ENCODE results near the gene RIN1. TPM values are rescaled to one million over a fixed set of nuclear protein-coding genes. Genes with fewer than 3 reads are reported as not detected.

The RIN1 gene
- total RNA-seq, 2 experiments from 2014 or later, result 1.5 to 1.6 TPM

DNA sequence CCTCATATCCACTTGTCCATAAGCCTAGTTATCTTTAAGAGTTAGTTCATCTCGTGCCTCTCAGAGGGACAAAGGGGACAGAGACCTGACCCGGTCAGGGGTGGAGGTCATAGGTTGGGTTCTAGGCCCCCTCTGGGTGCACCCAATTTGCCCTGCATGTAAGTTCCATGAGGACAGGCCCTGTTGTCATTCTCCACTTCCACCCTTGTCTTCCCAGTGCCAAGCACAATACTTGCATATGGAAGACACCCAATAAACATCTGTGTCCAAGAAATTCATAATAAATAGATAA, 46.0 kb downstream of the RIN1 start:
- H3K27me3 Mint-ChIP-seq, result peaks cover 25% of the 10 kb centered on the region

GRCh38 chr11:66289548-66290329, 46.5 kb downstream of the RIN1 start:
- peak; percentile 86 for DNase-seq
- H3K27me3 Mint-ChIP-seq, result peaks cover 25% of the 10 kb centered on the region
- peak overlapping the region; percentile 90 for H3K4me3 Mint-ChIP-seq
- peak overlapping the region; percentile 86 for H3K27ac Mint-ChIP-seq
- H3K36me3 Mint-ChIP-seq, result peaks cover 4% of the 10 kb centered on the region
- H3K4me1 Mint-ChIP-seq, result peaks cover 25% of the 10 kb centered on the region
- no peaks in the 10 kb centered on the region for H3K9me3 Mint-ChIP-seq

More for the DNA sequence above, 46.0 kb downstream of the RIN1 start:
- H3K4me3 Mint-ChIP-seq, result peak overlapping the region; percentile 90
- H3K27ac Mint-ChIP-seq, result no peak overlapping the region
- no peaks in the 10 kb centered on the region for H3K9me3 Mint-ChIP-seq
- peaks cover under 1% of the 10 kb centered on the region for H3K36me3 Mint-ChIP-seq
- H3K4me1 Mint-ChIP-seq, result peaks cover 25% of the 10 kb centered on the region
- DNase-seq, result no peak

DNA sequence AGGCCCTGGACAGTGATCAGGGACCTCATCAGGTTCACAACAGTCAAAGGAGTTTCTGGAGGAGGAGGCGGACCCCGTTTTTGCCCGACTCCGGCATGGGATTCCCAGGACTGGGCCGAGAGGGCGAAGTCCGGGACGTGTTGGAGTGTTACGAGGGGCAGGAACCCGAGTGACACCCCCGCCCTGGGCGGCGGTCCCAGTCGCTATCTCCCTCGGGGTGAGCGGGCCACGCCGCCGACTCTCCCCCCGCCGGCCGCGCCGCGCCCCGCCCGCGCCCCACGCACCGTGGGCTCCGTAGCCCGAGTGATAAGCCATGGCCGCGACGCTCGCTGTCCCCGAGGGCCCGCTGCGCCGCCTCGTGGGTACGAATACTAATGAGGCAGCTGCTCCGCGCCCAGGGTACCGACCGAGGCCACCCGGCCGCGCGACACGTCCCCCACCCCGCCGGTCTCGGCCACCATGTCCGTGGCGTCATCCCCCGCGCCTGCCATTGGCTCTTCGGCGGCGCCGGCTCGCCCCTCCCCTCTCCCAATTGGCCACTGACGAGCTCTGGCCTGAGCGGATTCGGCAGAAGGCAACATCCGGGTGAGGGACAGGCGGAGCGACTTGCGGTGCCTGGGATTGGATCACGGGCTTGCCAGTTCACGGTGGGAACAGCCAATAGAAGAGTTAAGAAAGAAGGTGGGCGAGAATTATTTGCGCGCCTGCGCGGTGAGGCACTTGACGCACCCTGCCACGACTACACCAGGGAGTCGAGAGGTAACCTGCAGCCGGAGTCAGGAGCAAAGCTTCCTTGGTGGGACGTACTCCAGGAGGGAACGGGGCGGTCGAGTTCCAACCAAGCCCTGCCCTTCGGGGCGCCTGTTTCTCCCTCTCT, 47.3 kb downstream of the RIN1 start, which contains the start of gene YIF1A:
YIF1A (minus strand) TSS at position 473 of the 877 bp plus-strand sequence; CDS start at position 315, 158 bp downstream.
- Mint-ChIP-seq H3K27me3 (peaks cover 22% of the 10 kb centered on the region), H3K4me1 (peaks cover 25% of the 10 kb centered on the region), H3K9me3 (no peaks in the 10 kb centered on the region), H3K4me3 (peak within 1 kb of the TSS; percentile 90), H3K36me3 (peaks cover 8% of the 10 kb centered on the region), H3K27ac (peak within 1 kb of the TSS; percentile 86)
- peak; percentile 99 for DNase-seq

GRCh38 chr11:66287889-66288670, 48.2 kb downstream of the RIN1 start:
- Mint-ChIP-seq H3K36me3 (peaks cover 8% of the 10 kb centered on the region), H3K9me3 (no peaks in the 10 kb centered on the region), H3K27me3 (peaks cover 16% of the 10 kb centered on the region), H3K4me3 (peak overlapping the region; percentile 90), H3K4me1 (peaks cover 28% of the 10 kb centered on the region), H3K27ac (peak overlapping the region; percentile 79)
- DNase-seq, result no peak

DNA sequence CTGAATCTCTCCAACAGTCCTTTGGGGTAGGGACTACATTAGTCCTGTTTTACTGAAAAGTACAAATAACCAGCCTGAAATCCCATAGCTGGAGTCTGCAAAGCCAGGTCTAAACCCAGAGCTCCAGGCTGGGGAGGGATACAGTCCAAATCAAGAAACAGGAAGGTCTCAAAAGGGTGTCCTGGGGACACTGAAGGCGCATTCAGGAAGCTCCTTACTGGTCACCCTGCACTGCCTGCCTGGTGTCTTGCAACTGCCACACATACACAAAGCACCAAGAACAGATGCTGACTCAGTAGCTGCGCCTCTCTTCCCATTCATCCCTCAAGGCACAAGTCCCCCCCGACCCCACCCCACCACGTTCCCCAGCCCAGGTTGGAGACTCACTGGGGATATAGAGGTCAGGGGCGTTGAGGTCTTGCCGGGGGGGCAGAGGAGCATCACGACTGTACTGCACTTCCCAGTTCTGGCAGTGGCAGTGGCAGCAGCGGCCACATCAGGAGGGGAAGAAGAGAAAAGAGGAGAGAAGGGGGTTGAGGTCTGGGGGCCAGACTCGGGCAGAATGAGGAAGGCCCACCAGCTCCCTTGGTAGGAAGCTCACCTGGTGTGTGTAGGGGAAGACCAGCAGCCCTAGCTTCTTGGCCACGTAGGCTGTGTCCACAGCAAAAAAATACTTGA, 48.9 kb downstream of the RIN1 start:
- H3K4me1 Mint-ChIP-seq, result peaks cover 29% of the 10 kb centered on the region
- H3K9me3 Mint-ChIP-seq, result no peaks in the 10 kb centered on the region
- H3K27ac Mint-ChIP-seq, result no peak overlapping the region
- H3K36me3 Mint-ChIP-seq, result peaks cover 8% of the 10 kb centered on the region
- no peak for DNase-seq
- H3K27me3 Mint-ChIP-seq, result peaks cover 9% of the 10 kb centered on the region
- peak overlapping the region; percentile 90 for H3K4me3 Mint-ChIP-seq

DNA sequence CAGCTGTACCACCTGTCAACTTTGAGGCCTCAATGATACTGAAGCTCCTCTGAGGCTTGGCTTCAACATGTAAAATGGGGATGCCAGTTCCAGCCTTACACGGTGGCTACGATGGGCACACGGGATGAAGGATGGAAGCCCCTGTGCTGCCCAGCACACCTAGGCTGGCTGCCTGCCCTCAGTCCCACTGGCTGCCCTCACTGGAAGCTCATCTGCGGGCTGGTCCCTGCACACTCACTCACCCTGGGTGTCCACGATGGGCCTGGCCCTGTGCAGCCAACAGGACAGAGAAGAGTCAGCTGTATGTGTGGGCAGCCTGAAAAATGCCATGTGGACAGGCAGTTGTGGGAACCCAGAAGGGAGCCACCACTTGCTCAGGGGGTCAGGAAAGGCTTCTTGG, 49.5 kb downstream of the RIN1 start:
- peaks cover 9% of the 10 kb centered on the region for H3K27me3 Mint-ChIP-seq
- H3K4me3 Mint-ChIP-seq, result peak overlapping the region; percentile 20
- no peak for DNase-seq
- no peak overlapping the region for H3K27ac Mint-ChIP-seq
- H3K4me1 Mint-ChIP-seq, result peaks cover 34% of the 10 kb centered on the region
- peaks cover 8% of the 10 kb centered on the region for H3K36me3 Mint-ChIP-seq
- H3K9me3 Mint-ChIP-seq, result no peaks in the 10 kb centered on the region

GRCh38 chr11:66285250-66285947, 50.8 kb downstream of the RIN1 start:
- no peak overlapping the region for H3K27ac Mint-ChIP-seq
- no peaks in the 10 kb centered on the region for H3K9me3 Mint-ChIP-seq
- no peak overlapping the region for H3K4me3 Mint-ChIP-seq
- peaks cover 34% of the 10 kb centered on the region for H3K4me1 Mint-ChIP-seq
- peaks cover 8% of the 10 kb centered on the region for H3K36me3 Mint-ChIP-seq
- no peaks in the 10 kb centered on the region for H3K27me3 Mint-ChIP-seq
- no peak for DNase-seq

DNA sequence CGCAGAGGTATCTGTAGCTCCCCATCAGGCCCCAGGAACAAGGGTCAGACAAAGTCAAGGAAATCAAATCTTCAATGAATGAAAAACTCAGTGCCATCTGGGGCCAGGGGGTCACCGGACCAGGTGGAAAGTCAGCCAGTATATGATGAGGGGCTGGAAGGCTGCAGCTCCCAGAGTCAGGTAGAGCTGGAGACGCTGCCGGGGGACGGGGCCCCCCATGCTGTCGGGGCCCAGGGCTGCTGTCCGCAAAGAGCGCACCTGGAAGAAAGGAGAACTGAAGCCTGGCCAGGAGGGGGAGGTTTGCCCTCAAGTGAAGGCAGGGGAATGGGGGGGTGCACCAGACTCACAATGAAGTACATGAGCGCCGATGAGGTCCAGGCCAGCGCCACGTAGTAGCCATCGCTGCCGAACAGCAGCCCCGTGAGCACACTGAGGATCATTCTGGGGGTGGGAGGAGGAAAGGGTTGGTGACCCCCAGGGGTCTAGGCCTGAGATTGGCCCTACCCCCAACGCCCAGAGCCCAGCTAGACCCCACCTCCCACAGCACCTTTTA, 51.6 kb downstream of the RIN1 start:
- peaks cover 8% of the 10 kb centered on the region for H3K36me3 Mint-ChIP-seq
- DNase-seq, result no peak
- peaks cover 26% of the 10 kb centered on the region for H3K4me1 Mint-ChIP-seq
- peaks cover 2% of the 10 kb centered on the region for H3K27me3 Mint-ChIP-seq
- H3K27ac Mint-ChIP-seq, result no peak overlapping the region
- H3K4me3 Mint-ChIP-seq, result no peak overlapping the region
- H3K9me3 Mint-ChIP-seq, result no peaks in the 10 kb centered on the region

DNA sequence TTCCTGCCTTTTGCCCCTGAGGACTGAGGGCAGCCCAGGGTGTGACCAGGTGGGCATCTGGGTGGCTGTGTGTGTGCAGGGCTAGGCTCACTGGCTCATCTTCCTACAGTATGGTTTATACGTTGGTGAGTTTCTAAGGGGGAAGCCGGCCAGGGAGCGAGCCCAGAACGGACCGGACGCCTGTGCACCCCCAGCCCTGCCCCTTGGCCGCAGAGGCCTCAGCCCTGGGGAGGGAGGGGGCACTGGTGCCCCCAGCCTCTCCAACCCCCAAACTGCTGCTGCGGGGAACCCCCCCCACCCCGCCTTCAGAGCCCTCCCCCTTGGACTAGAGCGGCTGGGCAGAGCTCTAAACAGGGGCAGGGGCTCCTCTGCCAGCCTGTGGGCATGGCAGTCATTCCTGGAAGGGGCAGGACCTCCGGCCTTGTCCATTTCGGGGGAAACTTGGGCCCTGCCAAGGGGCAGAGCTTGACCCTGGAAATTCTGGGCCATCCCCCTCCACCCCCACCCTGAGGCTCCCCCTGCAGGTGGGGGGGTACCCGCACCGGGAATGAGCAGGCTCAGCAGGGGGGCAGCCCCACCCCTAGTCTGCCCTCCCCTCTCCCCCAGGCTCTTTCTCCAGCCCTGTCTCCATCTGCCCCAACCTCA, 52.7 kb downstream of the RIN1 start:
- no peak for DNase-seq
- Mint-ChIP-seq H3K4me1 (peaks cover 32% of the 10 kb centered on the region), H3K27me3 (peaks cover 10% of the 10 kb centered on the region), H3K27ac (no peak overlapping the region), H3K4me3 (no peak overlapping the region), H3K9me3 (no peaks in the 10 kb centered on the region), H3K36me3 (peaks cover 8% of the 10 kb centered on the region)

DNA sequence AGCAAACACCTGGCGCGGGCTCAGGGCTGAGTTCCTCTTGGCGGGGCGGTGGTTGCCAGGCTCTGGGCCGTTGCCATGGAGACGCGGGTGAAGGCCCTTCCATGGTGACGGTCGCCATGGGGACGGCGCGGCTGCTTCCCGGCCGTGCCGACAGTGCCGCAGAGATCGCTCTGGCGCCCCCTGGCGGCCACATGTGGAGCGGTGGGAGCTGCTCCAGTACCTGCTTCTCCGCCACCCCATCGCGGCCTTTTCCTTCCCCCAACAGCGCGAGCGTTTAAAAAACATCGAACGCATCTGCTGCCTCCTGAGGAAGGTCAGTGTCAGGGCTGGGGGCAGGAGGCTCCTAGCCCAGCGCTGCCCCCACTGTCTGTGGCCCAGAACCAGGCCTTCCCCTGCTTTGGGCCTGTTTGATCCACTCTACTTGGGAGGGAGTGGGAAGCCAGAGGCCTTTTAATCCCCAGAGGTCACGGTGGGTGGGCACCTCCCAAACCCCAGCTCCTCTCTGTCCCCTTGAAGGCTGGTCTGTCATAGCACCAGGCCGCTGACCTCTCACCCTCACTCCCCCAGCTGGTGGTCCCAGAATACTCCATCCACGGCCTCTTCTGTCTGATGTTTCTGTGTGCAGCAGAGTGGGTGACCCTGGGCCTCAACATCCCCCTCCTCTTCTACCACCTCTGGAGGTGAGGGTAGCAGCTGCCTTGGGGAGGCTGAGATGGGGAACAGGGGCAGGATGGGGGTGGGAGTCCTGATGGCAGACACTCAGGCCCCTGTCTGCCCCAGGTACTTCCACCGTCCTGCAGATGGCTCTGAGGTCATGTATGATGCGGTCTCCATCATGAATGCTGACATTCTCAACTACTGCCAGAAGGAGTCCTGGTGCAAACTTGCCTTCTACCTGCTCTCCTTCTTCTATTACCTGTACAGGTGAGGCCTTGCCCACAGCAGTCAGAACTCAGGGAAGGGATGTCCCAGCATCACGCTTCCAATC, 53.5 kb downstream of the RIN1 start:
- Mint-ChIP-seq H3K27me3 (peaks cover 10% of the 10 kb centered on the region), H3K27ac (no peak overlapping the region), H3K4me3 (no peak overlapping the region), H3K4me1 (peaks cover 32% of the 10 kb centered on the region), H3K36me3 (peaks cover 8% of the 10 kb centered on the region), H3K9me3 (no peaks in the 10 kb centered on the region)
- DNase-seq, result peak; percentile 100

Measured in activated naive CD8-positive, alpha-beta T cell treated with anti-CD3 and anti-CD28 coated beads for 36 hours (primary cell).